Frontal cortex (tissue), 4 donors: ENCODE measurements around the gene PMEPA1. TPM values are rescaled to one million over a fixed set of nuclear protein-coding genes. Genes with fewer than 3 reads are reported as not detected.

ENCODE experiments used
- DNase-seq, 2 donors: peaks; one replicate each; pipeline ENCODE4 v3.0.0; 2012; ENCODE audit warnings: low spot score in 2 of 2
- FAIRE-seq: peaks from 2 replicates; lab custom pipeline; 2012; peaks lifted over from hg19 to GRCh38; lab: Jason Lieb, UNC
- total RNA-seq: library from RNA; depleted of rRNA; stranded (reverse); fragments of >200 nt; gene quantifications from one replicate; pipeline ENCODE4 v1.2.3, GENCODE V29; 2014
- donor health status: control.
- donor health status: control.
- donor health status: control.

The PMEPA1 gene
- total RNA-seq, 1 donor from 2014 or later, result 6.1 TPM

DNA sequence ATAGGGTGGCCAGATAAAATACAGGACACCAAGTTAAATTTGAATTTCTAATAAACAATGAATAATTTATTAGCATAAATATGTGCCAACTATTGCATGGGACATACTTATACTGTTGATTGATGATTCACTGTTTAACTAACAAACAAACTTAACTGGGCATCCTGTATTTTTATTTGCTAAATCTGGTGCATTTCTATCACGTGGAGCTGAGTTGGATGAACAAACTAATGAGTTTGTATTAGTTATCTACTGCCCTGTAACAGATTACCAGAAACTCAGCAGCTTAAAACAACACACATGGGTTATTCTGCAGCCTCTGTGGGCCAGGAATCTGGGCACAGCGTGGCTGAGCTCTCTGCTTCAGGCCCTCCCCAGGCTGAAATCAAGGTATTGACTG, 28.2 kb upstream of the PMEPA1 start:
- DNase-seq (no peak), FAIRE-seq (no peak)

DNA sequence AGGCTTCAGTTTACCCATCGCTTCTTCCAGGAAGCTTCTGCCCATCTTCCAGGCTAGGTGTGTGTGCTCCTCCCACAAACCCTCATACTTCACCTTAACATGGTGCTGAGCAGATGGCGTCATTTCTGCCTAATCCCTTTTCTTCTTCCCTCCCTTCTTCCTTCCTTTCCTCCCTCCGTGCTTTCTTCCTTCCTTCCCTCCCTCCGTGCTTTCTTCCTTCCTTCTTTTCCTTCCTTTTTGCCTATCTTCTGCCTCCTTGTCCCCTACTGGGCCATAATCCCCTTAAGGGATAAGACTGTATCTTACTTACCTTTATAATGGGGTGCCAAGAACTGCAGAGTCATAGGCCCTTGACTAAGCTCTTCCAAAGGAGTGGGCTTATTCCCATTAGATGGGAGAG, 27.5 kb upstream of the PMEPA1 start:
- DNase-seq, result no peak
- FAIRE-seq, result no peak

GRCh38 chr20:57736738-57737347, 27.0 kb upstream of the PMEPA1 start:
- FAIRE-seq (no peak), DNase-seq (no peak)

DNA sequence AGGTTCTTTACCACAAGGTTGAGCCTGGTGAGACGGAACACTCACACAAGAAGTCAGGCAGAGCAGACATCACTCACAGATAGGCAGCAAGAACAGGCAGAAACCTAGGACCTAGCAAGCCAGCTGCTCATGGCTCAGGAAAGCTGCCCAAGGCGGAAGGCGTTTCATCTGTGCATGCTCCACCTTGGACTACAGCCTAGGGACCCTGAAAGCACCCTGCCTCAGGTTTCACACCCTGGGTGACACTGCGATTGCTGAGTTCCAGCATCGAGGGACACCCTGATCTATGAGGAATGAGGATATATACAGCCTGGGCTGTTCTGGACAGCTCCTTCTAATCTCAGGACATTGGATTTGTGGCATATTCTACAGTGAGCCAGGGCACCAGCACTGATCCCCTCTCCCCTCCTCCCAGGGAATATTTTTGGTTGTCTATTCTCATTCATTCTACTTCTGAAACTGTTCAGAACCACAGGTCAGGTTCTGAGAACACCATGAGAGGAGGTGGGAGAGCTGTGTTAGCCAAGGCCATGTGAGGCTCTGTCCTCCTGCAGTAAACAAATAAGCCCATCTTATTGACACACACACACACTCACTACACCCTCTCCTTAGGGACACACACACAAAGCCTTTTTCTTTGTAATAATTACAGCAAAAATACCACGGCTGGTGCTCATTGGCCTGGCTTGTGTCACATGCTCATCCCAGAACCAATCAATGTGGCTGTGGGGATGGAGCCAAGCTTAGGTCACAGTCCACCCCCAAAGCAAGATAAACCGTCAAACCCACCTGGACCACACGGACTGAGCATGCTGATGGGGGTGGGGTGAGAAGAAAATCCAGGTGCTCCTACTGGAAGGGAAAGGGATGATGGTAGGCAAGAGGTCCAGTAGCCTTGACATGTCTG, 26.3 kb upstream of the PMEPA1 start:
- FAIRE-seq (no peak), DNase-seq (no peak)

GRCh38 chr20:57734754-57735153, 24.9 kb upstream of the PMEPA1 start:
- FAIRE-seq (no peak), DNase-seq (no peak)

- DNase-seq (no peak), FAIRE-seq (no peak)
These were observed 22.4 kb upstream of the PMEPA1 start for GRCh38 chr20:57732226-57732625.

GRCh38 chr20:57728762-57729161, 18.9 kb upstream of the PMEPA1 start:
- DNase-seq (no peak), FAIRE-seq (no peak)

- no peak for FAIRE-seq
These were observed 18.0 kb upstream of the PMEPA1 start for GRCh38 chr20:57727863-57728262.

DNA sequence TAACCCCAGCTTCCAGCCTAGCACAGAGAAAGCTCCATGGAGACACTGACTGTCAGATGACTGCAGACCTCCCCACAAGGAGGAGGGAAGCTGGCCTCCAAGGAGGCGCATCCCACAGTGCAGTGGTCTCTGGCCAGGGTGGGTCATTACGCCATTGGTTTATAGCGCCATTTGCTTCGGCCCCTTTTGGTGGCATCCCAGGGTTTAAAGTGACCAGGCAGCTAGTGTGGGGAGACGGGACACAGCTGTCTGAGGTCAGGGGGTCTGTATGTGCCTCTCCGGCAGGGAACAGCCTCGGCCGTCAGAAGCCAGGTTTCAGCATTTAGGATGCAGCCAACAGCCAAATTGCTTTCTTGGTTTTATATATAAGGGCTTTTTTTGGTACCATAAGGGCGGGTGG, 15.8 kb upstream of the PMEPA1 start:
- DNase-seq, result no peak
- FAIRE-seq, result no peak

More at GRCh38 chr20:57727863-57728262, 18.0 kb upstream of the PMEPA1 start:
- DNase-seq, result no peak

DNA sequence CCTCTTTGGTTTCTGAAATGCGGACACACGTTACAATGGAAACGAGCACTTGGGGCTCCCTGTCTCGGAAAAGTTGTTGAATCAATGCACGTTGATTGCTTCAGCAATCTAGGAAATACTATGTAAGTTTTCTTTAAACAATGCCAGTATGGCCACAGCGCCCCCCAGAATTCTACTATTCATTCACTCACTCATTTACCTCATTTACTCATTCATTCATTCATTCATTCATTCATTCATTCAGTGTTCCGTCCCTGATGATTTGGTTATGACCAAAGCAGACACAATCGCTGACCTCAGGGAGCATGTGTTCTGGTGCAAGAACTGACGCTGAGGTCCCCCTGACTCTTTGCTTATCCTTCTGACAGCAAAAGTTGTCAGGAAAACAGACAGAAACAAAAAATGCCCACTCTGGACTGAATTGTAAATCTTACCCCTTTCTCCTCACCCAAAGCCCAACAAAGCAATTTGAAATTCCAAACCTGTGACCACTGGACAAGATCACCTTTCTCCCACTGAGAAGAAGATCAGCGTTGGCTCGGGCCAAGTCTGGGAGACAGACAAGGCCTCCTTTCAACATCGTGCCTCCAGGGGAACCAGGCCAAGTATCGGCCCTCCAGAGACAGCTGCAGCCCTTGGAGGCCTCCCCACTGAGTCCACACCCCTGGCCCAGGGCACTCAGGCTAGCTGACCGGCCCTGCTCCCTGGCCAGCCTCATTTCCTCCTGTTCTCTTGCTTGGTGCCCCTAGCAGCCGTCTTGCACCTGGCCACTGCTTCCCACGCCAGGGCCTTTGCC, 15.0 kb upstream of the PMEPA1 start:
- DNase-seq (no peak), FAIRE-seq (no peak)

- no peak for FAIRE-seq
- no peak for DNase-seq
These were observed 14.0 kb upstream of the PMEPA1 start for GRCh38 chr20:57723816-57724215.

GRCh38 chr20:57719951-57720350, 10.1 kb upstream of the PMEPA1 start:
- DNase-seq (no peak), FAIRE-seq (no peak)

DNA sequence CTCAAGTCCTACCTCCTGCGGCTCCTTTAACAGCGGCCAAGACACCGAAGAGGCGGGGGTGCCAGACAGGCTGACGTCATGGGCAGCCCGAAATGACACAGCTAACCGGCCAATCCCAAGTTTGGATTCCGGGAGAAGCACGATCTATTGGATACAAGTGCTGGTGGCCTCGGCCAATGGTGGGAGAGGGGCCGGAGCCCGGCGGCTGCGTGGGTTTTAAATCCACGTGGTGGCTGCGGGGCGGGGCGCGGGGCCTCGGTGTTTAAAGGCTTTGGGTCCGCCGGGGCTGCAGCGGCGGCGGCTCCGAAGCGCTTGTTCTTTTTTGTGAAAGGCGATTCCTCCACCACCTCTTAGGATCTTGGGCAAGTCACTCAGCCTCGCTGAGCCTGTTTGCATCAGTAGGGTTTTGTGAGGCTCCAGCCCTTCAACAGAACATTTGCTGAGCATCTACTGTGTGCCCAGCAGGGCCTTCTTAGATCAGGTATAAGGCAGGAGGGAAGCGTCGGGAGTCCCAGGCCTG, 8.7 kb upstream of the PMEPA1 start:
- FAIRE-seq (peak; percentile 98), DNase-seq (peak; percentile 98 to 100)

- FAIRE-seq, result no peak
- DNase-seq, result no peak
These were observed 8.0 kb upstream of the PMEPA1 start for GRCh38 chr20:57717797-57718196.

GRCh38 chr20:57716901-57717300, 7.1 kb upstream of the PMEPA1 start:
- DNase-seq, result no peak
- FAIRE-seq, result no peak

DNA sequence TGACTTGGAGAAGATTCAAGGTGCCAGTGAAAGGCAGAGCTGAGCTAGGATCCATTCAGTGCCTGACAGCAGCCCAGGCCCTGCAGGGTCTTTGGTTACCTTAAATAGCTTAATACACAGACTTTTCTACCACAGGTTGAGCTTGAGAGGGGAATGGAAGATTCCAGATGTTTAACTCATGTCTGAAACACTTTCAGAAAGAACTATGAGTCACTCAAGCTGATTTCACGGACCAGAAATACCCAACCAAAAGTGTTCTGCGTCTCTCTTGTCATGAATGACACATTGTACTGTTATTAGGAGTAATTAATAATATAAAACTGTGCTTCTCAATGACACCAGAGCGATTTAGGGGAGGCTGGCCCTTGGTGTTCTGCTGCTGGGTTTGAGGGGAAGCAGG, 6.4 kb upstream of the PMEPA1 start:
- DNase-seq (no peak), FAIRE-seq (no peak)

- DNase-seq (no peak), FAIRE-seq (no peak)
These were observed 5.6 kb upstream of the PMEPA1 start for GRCh38 chr20:57715268-57715904.

- FAIRE-seq (no peak), DNase-seq (no peak)
These were observed 4.8 kb upstream of the PMEPA1 start for GRCh38 chr20:57714409-57715267.

DNA sequence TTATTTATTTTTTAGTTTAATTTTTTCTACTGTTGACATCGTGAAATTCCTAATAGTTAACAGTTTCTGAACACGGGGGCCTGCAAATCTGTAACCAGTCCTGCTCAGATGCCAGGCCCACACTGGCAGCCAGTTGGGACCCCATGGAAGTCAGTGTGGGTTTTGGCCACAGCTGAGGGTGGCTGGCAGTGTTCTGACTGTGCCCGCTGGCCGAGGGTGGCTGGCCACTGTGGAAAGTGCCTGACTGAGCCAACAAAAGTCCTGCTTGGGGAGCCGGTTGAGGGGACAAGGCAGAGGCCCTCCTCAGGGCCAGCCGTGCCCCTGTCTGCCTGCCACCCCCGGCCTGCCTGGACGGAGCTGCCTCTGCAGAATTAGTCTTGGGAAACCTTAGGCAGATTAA, 4.1 kb upstream of the PMEPA1 start:
- FAIRE-seq (no peak), DNase-seq (no peak)
